Activated CD4-positive, CD25-positive, alpha-beta regulatory T cell treated with anti-CD3 and anti-CD28 coated beads, Interleukin-2, amount 50 U/mL, for 72 hours (primary cell): ENCODE measurements around the gene DGKD.
"Not testable (repeated sequence)": the region's sequence is repeated elsewhere in the genome, so short reads cannot be mapped to it uniquely, and the experiment has no call there.

Experiments
- DNase-seq: peaks from one replicate; pipeline ENCODE4 v3.0.0; 2021

Gene DGKD

DNA sequence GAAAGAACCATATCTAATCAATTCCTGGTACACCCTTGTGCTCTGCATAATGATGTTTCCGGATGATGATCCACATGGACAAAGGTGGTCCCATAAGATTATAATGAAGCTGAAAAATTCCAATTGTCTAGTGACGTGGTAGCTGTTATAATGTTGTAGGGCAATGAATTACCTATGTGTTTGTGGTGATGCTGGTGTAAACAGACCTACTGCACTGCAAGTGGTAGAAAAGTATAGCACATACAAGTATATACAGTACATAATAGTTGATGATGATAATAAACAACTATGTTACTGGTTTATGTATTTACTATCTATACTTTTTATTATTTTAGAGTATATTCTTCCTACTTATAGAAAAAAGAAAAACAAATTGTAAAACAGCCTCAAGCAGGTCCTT is 8.4 kb downstream of the DGKD start:
- no peak for DNase-seq

DNA sequence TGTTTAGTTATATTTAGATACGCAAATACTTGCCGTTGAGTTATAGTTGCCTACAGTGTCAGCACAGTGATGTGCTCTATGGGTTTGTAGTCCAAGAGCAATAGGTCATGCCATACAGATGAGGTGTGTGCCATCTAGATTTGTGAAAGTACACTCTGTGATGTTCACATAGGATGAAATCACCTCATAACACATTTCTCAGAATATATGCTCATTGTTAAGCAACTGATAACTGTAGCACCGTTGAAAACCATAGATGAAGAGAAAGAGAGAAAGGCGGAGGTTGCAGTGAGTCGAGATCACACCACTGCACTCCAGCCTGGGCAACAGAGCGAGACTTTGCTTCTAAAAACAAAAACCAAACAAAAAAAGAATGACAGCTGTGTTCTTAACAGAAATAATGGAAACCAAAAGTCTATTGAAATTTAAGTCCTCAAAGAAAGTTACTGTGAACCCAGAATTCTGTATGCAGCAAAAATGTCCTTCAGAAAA is 9.5 kb downstream of the DGKD start:
- no peak for DNase-seq

DNA sequence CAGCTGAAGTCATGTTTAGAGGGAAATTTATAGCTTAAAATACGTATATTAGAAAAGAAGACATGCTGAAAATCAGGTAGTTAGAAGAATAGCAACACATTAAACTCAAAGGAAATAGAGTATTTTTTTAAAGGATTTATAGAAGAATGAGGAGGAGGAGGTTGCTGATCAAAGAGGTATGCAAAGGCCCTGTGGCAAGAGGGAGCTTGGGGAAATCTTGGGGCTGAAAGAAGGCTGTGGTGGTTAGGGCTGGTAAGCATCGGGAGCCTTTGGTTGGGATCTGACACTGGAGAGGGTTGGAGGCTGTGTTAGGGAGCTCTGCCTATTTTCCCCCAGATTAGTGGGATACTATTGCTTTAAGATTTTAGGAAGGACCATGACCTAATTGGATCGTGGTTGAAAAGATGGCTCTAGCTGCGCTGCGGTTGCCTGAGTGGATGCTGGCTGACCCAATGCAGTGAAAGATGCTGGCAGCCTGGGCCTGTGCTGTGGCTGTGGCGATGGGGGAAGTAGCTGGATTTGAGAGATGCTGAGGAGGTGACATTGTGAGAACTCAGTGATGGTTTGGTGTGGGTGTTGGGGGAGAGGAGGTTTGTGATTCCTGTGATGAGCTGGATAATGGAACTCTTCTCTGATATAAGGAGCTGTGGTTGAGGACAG is 11.7 kb downstream of the DGKD start:
- DNase-seq = no peak

DNA sequence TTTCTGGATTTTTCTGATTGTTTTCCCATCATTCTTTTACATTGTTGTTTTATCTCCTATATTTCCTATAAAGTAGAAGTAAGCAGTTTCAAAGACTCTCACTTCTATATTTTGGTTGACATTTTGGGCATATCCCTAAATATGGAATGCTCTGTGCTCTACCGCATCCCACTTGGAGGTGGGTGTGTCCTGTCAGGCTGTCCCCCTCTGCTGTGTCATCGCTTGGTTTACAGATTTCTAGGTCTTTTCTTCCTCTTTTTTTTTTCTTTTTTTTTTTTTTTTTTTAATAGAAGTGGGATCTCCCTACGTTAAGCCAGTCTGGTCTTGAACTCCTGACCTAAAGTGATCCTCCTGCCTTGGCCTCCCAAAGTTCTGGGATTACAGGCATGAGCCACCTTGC is 13.3 kb downstream of the DGKD start:
- DNase-seq = no peak

DNA sequence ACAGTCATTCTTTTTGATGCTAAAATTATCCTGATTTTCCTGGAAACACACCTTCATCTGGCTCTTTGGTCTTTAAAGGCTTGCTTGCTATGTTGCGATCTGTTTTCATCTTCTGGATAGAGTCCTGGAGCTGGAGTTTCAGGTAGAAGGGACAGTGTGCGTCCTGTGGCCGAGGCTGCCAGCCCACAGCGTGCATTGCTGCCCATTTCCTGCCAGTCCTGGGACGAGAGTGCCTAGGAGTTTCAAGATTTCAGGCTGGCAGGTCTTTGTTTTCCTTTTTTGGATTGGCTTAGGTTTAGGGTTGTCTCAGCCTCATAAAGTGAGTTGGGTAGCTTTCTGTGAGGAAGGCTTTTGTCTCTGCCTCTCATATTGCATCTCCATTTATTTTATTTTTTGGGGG is 14.5 kb downstream of the DGKD start:
- no peak for DNase-seq

DNA sequence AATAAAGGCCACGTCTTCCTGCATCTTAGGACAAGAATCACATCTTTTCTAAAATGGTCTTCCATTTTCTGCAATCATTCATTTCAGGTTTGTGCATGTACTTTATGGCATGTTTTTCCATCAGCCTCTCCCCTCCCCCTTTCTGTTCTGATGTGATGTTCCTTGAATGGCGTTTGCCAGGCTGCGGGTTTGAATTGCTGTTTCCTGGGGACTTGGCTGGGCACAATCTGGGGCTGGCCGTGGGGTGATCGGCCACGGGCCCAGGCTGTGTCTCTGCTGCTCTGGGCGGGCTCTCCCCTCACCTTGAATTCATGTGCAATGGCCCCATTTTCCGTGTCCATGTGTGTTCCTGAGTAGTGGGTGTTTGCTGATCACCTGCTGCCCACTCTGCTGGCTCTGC is 15.2 kb downstream of the DGKD start:
- DNase-seq = no peak

DNA sequence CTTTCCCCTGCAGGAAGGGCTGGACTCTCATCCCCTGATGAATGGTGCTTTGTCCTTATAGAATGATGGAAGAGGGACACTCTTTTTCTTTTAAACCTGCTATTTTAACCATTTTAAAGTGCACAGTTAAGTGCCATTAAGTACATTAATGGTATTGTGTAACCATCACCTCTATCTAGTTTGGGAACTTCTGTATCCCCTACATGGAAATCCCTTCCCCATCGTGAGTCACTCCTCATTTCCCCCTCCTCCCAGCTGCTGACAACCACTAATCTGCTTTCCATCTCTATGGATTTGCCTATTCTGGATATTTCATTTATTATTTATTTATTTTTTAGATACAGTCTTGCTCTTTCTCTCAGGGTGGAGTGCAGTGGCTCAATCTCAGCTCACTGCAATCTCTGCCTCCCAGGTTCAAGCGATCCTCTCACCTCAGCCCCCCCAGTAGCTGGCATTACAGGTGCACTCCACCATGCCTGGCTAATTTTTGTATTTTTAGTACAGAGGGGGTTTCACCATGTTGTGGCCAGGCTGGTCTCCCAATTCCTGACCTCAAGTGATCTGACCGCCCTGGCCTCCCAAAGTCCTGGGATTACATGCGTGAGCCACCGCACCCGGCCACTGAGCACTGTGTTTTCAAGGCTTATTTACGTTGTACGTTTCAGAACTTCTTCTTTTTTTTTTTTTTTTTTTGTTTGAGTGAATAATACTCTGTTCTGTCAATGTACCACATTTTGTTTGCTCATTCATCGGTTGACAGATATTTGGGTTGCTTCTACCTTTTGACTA is 15.8 kb downstream of the DGKD start:
- no peak for DNase-seq

DNA sequence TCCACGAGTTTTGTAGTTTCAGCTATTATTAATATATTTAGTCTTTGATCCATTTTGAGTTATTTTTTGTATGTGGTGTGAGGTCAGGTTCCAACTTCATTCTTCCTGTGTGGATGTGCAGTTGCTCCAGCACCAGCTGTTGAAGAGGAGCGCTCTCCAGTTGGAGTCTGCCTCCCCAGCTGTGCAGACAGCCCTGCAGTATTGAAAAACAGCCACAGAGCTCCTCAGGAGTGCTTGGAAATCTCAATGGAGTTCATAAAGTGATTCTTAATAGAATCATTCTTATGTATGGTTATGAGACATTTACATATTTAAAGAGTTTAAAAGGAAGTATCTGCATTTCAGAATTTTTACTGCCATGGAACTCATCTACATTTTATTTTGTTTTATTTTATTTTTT is 17.3 kb downstream of the DGKD start:
- DNase-seq = no peak

DNA sequence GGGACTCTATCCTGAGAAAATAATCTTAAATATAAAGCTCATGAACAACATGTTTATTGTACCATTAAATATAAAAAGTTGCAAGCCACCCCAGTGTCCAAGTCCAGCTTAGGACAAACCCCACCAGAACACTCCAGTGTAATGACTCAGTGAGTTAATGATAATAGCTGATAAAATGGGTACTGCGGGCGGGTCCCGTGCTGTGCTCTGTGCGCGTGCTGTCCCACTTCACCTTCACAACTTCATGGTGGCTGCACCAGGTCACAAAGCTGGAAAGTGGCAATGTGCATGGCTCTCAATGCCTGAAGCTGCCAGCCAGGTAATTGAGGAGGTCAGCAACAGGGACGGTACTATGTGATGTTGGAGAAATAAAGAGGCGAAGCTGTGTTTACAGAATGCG is 18.6 kb downstream of the DGKD start:
- DNase-seq = no peak

DNA sequence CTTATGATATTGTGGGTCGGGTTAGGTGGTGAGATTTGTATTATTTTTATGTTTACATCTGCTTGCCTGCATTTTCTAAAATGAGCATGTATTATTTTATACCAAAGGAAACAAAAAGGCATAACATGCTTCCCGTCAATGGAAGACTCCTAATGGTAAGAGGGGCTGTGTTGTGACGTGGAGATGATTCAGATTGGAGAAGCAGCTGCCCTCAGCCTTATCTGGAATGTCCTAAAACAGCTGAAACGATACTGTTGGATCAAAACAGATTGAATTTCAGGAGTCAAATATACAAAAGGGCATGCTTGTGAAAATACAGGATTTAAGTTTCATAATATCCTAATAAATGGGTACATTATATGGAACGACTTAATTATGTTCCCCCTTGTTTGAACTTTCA is 19.0 kb downstream of the DGKD start:
- no peak for DNase-seq

DNA sequence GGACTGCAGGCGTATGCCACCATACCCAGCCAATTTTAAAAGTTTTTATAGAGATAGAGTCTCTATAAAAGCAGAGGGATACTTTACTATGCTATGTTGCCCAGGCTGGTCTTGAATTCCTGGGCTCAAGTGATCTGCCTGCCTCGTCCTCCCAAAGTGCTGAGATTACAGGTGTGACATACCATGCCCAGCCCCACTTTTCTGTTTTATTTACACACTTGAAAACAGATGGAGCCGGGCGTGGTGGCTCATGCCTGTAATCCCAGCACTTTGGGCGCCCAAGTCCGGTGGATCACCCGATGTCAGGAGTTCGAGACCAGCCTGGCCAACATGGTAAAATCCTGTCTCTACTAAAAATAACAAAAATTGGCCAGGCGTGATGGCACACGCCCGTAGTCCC is 20.5 kb downstream of the DGKD start:
- not testable (repeated sequence) for DNase-seq

DNA sequence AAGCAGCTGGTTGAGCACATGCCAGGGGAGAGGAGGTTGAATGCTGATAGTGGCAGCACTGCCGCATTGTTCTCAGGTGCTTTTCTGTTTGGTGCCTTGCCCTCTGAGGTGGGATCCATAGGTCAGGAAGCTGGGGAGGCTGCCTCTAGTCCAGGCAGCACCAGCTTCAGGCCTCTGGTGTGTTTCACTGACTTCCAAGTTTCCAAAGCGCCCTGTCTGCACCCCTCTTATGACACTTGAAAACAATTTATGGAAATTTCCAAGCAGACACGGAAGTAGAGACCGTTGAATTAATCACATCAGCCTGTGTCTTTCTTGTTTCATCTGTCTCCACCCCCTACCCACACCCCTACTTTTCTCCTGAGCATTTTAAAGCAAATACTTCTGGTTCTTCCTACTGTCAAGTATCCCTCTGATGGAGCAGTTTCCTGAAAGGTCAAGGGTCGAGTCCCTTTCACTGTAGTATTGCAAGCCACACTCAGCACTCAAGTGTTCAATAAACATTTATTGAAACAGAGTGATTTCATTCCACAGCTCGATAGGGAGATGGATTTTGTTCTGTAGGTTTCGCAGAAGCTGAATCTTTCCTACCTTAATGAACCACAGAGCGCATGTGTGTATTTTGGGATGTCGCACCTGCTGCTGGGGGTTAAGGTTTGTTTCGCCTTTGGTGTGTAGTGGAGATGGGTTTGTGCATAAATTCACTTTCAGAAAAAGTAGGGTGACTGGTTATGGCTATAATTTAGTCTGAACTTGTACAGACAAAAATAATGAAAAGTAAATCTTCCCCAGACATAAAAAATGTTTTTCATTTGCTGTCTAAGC is 21.4 kb downstream of the DGKD start:
- DNase-seq = no peak

DNA sequence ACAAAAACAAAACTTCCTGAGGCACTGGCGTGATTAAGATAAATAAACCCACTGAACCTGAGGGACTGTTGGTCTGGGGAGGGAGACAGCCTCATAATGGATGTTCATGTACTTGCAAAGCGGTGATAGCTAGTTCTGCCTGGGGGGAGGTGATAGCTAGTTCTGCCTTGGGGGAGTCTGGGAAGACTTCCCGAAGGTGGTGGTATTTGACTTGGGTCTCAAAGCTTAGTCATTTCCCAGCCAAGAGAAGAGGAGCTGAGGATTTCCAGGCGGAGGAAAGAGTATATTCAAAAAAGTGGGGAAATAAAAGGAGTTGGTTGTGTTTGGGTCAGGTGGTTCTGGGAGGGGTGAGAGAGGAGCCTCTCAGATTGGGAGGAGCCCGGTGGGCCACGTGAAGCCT is 24.7 kb downstream of the DGKD start:
- no peak for DNase-seq

DNA sequence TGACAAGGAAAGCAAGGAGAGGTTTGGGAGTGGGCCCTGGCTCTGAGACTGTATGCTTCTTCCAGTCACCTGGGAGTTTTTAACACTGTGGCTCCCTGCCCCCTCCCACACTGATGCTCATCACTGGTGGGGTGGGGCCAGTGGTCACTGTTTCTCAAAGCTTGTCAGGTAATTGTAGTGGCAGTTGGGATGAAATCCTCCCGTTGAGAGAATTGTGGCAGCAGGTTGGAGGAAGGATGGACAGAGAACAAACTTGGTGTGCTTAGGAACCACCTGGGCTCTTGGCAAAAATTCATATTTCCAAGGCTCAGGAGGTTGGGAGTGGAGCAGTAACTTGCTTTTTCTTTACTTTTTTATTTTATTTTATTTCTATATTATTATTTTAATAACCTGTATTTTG is 25.1 kb downstream of the DGKD start:
- no peak for DNase-seq

DNA sequence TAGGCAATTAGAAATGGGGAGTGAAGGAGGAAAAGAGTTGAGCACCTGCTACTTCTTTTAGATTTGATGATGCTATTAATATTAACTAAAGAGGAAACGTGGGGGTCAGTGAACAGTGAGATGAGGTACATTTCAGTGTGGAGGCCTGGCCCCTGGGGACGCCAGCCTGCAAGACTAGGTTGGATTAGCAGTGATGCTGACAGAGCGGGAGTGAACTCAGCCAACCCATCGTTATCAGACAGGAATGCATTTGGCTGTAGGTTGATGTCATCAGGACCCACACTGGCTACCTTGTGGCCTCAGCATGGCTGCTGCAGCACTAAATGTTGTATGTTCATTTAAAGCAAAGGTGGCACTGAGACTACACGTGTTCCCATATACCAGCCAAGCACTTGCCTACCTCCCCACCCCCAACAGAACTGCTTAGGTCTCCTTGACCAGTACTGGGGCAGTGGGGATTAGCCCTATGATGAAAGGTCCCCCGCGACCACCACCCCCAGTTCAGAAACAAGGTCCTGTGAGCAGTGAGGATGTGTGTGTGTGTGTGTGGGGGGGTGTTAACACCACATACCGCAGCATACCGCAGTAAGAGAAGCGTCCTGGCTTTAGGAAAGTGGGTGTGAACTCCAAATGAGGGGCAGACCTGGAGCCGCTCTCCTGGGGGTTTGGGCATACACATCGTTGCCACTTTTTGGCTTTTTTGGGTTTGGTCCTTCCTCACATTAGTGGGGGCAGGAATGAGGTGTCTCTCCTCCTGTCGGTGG is 26.0 kb downstream of the DGKD start:
- DNase-seq = no peak

DNA sequence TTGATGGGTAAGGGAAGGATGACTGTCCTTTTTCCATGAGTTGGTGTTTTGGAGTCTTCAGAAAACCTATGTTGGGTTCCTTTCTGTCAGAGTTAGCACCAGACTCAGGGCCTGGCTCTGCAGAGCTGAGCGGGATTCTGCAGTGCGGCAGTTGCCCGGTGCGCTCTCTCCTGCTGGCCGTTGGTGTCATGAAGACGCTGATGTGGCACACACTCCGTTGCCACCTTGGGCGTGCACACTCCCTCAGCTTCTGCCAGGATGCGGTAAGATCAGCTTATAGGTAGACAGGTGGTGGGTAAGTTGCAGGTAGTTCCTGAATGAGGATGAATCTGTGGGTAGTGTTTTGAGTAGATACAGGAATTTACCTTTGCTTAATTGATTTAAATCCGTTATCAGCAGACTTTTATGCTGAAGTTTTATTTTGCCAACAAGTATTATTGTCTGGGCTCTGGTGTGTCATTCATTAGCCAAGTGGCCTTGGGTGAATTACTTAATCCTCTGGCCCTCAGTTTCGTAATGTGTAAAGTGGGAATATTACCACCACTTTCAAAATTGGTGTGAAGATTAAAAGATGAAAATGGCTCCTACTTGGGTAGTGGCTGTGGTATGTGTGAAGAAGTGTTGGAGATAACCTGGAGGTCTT is 26.8 kb downstream of the DGKD start:
- DNase-seq = no peak

DNA sequence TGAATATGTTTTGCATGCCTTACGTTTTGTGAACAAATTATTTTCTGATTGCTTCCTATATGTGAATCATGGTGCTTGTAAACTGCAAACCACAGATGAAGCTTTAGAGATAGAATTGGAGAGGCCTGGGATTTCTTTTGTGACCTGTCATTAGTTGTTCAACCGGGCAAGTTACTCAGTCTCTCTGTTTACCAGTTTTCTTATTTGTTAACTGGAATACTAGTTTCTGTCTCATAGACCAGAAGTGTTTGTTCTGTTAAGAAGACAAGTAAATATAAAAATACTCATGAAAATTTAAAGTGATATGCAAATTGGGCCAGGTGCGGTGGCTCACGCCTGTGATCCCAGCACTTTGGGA is 27.3 kb downstream of the DGKD start:
- DNase-seq = no peak

DNA sequence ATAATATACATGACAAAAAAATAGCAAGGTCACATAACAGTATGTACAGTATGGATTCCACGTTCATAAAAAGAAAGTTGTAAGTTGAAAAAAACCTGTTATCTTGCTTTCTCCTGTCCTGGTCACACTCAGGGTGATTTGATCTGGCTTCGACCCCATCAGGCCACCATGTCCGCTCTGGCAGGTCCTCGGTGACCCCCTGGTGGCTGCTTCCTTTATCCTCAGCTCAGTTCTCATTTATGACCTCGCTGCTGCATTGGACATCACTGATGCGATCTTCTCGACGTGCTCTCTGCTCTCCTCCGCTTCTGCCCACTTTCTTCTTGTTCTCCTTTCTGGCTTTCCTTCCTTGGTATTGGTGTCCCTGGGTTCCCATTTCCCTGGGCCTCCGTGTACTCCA is 29.7 kb downstream of the DGKD start:
- no peak for DNase-seq

DNA sequence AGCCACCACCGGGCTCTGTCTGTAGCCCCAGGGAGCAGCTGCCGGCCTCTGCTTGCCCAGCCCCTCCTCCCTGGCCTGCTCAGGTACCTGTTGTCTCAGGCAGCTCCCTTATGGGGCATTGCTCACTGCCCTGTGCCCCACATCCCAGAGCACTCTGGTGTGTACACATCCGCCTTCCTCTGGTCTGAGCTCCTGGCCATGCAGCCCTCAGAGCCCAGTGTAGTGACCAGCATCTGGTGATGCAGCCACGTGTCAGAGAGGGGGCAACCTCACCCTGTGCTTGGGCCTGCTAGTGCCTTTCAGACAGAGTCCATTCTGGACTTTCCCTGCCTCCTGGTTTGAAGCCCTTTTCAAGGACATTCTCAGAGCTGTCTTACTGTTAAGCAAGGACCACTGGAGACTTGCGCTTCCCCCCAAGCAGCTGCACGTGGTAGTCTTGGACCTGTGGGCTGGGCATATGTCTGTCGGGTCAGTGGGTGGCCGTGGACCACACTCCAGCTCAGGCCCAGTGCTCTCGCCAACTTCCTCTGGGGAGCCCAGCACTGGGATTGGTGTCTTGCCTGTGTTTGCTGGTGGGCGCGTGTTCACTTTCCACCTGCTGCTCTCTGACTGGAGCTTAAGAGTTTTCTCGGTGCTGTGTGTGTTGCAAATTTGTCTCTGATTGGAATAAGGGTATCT is 30.7 kb downstream of the DGKD start:
- DNase-seq = no peak

DNA sequence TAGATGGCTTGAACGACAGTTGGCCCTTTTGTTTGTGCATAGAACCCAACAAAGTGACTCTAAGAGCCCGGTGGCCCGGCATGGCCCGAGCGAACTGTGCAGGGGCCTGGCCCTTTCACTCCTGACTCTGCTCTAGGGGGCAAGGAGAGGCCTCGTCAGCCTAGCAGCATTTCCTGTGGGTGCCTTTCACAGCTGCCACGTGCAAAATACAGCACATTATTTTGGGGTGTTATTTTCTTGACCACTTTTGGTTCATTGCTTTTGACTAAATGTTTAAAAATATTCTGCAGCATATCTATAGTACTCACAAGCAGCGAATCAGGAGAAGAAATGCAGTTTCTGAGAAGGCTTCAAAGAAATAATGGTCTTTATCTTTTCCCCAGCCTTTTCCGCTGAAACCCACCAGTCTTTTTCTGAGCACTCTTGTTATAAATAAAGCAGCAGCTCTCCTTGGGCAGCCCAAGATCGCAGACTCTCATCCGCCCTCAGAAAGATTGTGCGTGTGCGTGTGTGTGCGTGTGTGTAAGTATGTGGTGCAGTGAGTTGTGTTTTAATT is 31.3 kb downstream of the DGKD start:
- no peak for DNase-seq

DNA sequence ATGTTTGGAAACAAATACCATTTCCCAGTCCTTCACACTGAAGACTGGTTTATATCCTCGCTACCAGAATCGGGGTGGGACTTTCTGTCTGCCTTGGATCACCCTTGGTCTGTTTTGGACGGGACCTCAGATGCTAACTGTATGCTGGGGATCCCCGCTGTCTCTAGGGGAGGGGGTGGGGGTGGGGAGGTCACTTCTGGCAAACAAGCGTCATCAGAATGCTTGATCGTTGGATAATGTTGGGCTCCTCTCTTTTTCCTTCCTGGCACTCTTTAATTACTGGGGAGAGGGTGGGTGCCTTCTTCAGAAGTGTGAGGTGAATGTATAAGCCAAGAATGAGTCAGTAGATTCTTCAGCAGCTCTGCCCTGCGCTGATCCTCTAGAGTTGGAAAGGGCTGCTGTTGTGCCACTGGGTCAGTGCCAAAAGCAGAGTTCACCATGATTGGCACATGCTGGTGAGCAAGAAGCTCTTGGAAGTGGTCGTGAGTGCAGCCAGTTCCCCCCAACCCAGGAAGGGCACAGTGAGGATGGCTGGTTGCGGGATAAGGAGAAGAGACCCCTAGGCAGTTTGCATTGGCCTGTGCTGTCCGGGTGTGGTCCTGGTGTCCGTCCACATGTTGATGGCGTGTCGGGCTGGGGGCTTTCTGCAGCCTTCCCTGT is 32.2 kb downstream of the DGKD start:
- DNase-seq = no peak
